GM13976 (cell line): Measurements from ENCODE around the gene P2RX3.

Experiments
- DNase-seq: peaks from one replicate; pipeline ENCODE4 v3.0.0; 2012; ENCODE audit warnings: low spot score
- in situ Hi-C: fragments of 300-500 bp; cut with MboI; formaldehyde crosslinking; loops from one replicate; pipeline ENCODE4 v1.12.0; 2022; ENCODE audit warnings: low sequenced_read_pairs, mixed read lengths, inconsistent platforms; ENCODE audit not compliant: unreplicated experiment
- TF ChIP-seq, protein P1 (sequence below): IDR thresholded peaks from 2 replicates; pipeline ENCODE4 v1.5.1; 2012; ENCODE audit warnings: borderline replicate concordance, mild to moderate bottlenecking; ENCODE audit not compliant: insufficient read depth; ENCODE audit errors: extremely low read depth, missing control alignments, control extremely low read depth

The P2RX3 gene

DNA sequence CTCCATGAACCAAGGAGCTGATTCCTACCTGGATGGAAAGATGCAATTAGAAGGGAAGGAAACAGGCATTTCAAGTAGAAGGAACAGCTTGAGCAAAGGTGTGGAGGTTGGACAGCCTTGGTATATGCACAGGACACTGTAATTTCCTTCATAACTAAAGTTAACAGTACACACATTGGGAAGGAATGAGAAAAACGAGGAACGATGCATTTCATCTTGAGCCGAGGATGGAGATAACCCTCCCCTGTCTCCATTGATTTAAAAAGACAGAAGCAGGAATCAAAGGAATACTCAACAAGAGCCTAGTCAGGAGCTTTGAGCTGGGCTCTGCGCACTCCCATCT, 54.6 kb downstream of the P2RX3 start:
- in situ Hi-C loops = no loop called here
- TF ChIP-seq, protein P1, sequence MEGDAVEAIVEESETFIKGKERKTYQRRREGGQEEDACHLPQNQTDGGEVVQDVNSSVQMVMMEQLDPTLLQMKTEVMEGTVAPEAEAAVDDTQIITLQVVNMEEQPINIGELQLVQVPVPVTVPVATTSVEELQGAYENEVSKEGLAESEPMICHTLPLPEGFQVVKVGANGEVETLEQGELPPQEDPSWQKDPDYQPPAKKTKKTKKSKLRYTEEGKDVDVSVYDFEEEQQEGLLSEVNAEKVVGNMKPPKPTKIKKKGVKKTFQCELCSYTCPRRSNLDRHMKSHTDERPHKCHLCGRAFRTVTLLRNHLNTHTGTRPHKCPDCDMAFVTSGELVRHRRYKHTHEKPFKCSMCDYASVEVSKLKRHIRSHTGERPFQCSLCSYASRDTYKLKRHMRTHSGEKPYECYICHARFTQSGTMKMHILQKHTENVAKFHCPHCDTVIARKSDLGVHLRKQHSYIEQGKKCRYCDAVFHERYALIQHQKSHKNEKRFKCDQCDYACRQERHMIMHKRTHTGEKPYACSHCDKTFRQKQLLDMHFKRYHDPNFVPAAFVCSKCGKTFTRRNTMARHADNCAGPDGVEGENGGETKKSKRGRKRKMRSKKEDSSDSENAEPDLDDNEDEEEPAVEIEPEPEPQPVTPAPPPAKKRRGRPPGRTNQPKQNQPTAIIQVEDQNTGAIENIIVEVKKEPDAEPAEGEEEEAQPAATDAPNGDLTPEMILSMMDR = no peak
- DNase-seq = no peak

DNA sequence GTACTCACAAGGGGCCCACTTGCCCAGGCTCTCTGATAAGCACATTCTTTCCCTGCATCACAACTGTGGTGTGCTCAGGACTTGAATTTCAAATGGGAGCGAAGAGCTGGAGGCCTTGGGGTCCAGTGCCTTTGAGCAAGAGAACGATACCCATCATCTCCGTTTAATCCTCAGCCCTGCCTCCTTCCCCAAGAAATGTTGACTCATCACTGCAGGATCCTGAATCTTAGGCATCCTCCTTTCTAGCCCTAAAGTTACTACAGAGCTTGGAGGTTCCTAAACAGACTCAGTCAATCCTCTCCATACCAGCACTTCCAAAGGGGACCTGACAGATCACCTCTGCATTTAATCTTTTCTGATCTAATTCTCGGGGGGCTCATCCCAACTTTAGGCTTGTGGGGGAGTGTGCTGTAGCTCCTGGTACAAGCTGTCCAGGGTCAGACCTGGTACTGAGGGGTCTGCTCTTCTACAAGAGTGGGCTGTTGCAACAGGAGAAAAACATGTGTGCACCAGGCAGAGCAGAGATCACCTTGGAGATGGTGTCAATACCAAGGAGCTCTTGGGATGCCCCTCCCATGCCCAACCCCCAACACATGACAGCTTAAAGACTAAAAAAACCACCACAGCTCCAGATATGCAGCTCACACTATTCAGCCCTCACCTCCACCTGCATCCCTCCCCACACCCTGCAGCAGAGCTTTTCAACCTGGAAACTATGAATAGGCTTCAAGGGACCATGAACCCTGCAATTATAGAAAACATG, 56.2 kb downstream of the P2RX3 start:
- in situ Hi-C loops = no loop called here
- no peak for DNase-seq
- TF ChIP-seq, protein P1 = no peak

DNA sequence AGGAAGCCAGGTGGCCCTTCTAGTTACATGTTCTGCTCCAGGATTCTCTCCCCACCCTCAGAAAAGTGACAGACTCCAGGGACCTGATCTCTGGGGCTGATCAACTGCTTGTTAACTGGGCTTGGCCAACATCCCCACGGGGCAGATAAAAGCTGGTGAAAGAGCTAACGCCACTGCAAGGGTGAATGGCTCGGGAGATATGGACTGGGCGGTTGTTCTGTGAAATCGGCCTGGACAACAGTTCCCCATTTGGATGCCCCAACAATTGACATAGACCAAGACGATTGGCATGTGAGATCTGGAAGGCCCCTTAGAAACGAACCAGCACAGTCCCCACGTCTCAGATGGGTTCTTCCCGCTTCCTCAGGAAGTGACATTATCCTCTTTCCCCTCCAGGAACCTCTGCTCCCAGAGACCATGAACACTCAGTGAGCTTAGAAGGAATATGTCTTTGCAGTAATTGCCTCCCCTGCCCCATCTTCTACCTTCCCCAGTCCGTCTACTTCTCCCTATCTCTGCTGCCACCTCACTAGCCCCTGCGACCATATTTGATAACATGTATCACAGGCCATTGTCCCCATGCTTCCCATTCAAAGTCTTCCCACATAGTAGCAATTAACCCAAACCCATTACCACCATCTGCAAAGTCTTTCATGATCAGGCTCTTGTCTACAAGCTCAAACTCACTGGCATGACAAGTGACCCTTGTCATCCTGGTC, 57.9 kb downstream of the P2RX3 start:
- in situ Hi-C loops = no loop called here
- TF ChIP-seq, protein P1 = no peak
- no peak for DNase-seq

DNA sequence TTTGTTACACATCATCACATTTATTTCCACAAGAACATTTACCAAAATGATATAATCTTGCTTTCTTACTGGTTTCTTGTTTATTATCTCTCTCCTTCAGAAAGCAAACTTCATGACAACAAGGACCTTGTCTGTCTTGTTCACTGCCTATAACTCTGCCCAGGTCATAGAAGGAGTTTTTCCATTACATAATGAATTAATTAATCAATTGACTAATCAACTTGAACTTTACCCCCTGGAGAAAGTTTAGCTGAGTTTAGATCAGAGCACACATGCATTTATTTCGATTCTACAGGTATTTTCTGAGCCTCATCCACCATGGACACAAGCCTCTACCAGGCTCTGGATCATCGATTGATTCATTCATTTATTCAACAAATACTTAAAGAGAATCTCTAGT, 58.6 kb downstream of the P2RX3 start:
- in situ Hi-C loops = no loop called here
- TF ChIP-seq, protein P1 = no peak
- DNase-seq = no peak

DNA sequence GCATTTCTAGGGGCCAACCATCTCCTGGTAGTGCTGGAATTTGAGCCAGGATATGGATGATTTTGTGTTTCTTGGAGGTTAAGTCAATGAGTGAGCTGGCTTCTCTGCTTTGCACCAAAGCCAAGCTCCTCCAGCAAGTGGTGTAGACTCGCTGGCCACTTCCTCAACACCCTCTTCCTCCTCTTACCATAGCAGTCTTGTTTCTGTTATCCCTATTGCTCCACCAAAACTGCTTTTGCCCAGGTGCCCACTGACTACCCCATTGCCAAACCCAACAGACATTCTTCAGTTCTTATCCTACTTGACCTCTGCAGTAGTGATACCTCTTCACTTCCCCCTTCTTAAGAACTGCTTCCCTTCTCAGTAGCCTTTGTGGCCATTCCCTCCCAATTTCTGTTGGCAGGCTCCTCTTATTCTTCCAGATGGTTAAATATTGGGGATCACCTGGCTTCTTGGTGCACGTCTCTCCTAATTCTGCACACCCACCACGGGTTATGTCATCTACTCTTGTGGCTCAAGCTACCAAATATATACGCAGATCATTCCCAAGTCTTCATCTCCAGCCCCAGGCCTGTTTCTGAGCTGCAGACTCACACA, 59.3 kb downstream of the P2RX3 start:
- in situ Hi-C loops = no loop called here
- TF ChIP-seq, protein P1 = no peak
- DNase-seq = no peak

DNA sequence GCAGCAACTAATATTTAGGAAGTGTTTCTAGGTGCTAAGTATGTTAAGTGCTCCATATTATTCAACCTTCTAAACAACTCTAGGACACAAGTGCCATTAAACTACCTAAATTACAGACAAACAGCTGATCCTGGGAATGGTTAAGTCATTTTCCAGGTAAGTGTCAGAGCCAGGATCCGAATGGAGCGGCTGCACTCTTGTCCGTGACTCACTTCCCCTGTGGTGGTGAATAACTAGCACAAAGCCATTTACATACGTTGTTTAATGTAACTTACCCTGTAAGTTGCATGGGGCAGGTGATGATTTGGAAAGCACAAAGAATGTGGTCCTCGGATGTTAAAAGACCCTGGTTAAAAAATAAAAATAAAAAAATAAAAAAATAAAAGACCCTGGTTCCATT, 61.1 kb downstream of the P2RX3 start:
- in situ Hi-C loops = no loop called here
- TF ChIP-seq, protein P1 = no peak
- no peak for DNase-seq
